ENCODE results near the gene CYP17A1. TPM values are rescaled to one million over a fixed set of nuclear protein-coding genes. Genes with fewer than 3 reads are reported as not detected.

Gene CYP17A1
- total and polyA plus RNA-seq, 2 donors (not counting 1 experiment from before 2014, with no cell fraction given): not detected

DNA sequence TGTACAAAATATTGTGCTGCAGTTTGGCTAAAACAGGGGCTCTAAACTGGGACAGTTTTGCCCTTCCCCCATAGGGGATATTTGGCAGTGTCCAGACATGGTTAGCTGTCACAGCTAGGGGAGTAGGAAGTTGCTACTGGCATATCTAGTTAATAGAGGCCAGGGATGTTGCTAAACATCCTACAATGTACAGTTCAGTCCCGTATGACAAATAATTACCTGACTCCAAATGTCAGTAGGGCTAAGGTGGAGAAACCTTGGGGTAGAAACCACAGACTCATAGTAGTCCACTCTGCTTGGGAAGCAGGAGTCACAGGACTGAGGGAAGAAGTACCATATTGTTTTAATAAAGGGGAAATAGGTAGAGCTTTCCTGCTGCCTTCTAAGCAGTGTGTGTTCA, 53.6 kb downstream of the CYP17A1 start:
- Histone ChIP-seq H3K36me3 (ENCODE audit: control insufficient read depth, insufficient read depth, low read length) (no peaks in the 10 kb centered on the region), H3K27me3 (ENCODE audit: control insufficient read depth, insufficient read depth, low read length) (no peaks in the 10 kb centered on the region), H3K4me1 (ENCODE audit: control insufficient read depth, extremely low read depth, insufficient read depth, low read length) (peaks cover 23% of the 10 kb centered on the region), H3K79me2 (ENCODE audit: control insufficient read depth, insufficient read depth, low read length) (peaks cover 4% of the 10 kb centered on the region), H3K4me3 (replicated peaks in 1 of 4; ENCODE audit: control extremely low read depth in 1 of 4, insufficient read depth in 1 of 4, low read depth in 3 of 4, low read length in 4 of 4) (no peak overlapping the region), H3K4me2 (ENCODE audit: extremely low read depth, insufficient read depth, low read length) (peak overlapping the region; percentile 73), H4K20me1 (ENCODE audit: control insufficient read depth, extremely low read depth, insufficient read depth, low read length) (peaks cover 3% of the 10 kb centered on the region), H3K9ac (ENCODE audit: insufficient read depth, low read length) (no peak overlapping the region), H2AFZ (ENCODE audit: low read length) (no peak overlapping the region), H3K9me3 (ENCODE audit: control insufficient read depth, insufficient read depth, low read depth, low read length) (no peaks in the 10 kb centered on the region), H3K27ac (ENCODE audit: insufficient read depth, low read length) (peak overlapping the region; percentile 70)
- DNase-seq (ENCODE audit: low read depth in 2 of 2): no peak
- TF ChIP-seq, protein P1, sequence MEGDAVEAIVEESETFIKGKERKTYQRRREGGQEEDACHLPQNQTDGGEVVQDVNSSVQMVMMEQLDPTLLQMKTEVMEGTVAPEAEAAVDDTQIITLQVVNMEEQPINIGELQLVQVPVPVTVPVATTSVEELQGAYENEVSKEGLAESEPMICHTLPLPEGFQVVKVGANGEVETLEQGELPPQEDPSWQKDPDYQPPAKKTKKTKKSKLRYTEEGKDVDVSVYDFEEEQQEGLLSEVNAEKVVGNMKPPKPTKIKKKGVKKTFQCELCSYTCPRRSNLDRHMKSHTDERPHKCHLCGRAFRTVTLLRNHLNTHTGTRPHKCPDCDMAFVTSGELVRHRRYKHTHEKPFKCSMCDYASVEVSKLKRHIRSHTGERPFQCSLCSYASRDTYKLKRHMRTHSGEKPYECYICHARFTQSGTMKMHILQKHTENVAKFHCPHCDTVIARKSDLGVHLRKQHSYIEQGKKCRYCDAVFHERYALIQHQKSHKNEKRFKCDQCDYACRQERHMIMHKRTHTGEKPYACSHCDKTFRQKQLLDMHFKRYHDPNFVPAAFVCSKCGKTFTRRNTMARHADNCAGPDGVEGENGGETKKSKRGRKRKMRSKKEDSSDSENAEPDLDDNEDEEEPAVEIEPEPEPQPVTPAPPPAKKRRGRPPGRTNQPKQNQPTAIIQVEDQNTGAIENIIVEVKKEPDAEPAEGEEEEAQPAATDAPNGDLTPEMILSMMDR (conservative IDR thresholded peaks at IDR 0.05 in 1 of 2, IDR thresholded peaks at IDR 0.05 in 1 of 2; ENCODE audit: low read depth in 1 of 2, low read length in 2 of 2): no peak
- no peak for TF ChIP-seq EZH2 (IDR thresholded peaks at IDR 0.05; ENCODE audit: low read length, missing control alignments)

DNA sequence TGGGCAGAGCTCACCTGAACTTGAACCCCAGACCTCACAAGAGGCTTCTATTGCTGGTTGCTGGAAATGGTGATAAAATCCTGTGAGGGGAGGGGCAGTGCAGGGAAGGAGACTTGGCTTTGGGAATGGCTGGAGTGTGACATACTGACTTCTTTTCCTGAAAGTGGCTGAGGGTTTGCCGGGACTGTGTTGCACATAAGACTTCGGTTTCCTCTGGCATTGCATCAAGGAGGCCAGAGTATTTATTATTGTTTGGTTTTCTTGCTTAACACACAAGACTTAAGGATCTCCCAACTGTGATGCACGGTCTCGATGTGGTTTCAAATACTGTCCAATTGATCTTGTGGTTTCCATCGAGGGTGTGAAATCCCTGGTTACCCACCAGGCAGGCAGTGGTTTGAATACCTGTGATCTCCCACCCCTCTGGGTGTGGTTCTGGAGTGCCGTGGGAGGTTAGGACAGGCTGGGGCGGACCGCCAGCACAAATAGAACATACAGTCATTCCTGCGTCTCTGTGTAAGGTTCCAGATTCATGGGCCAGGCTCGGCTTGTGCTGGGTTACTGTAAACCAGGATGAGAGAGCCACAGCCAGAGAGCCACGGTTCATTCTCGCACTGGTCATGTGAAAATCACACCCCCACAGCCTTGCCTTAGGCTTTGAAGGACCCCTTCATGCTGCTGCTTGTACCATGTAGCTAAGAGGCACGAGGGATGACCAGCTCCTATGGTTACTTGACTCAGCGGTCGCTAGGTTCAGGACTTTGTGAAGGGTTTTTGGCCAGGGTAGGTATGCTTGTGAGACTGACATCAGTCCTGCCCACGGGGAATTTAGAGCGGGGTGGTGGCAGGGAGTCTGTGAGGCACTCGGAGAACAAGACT, 54.3 kb downstream of the CYP17A1 start:
- peak overlapping the region; percentile 50 for H3K9ac ChIP-seq (ENCODE audit: insufficient read depth, low read length)
- peak overlapping the region in 1 of 4 experiments; percentile 34 for H3K4me3 ChIP-seq (replicated peaks in 1 of 4; ENCODE audit: control extremely low read depth in 1 of 4, insufficient read depth in 1 of 4, low read depth in 3 of 4, low read length in 4 of 4)
- no peaks in the 10 kb centered on the region for H3K36me3 ChIP-seq (ENCODE audit: control insufficient read depth, insufficient read depth, low read length)
- peaks cover 3% of the 10 kb centered on the region for H4K20me1 ChIP-seq (ENCODE audit: control insufficient read depth, extremely low read depth, insufficient read depth, low read length)
- H3K4me1 ChIP-seq (ENCODE audit: control insufficient read depth, extremely low read depth, insufficient read depth, low read length): peaks cover 23% of the 10 kb centered on the region
- H2AFZ ChIP-seq (ENCODE audit: low read length): no peak overlapping the region
- peak; percentile 96 to 99 for DNase-seq (ENCODE audit: low read depth in 2 of 2)
- H3K4me2 ChIP-seq (ENCODE audit: extremely low read depth, insufficient read depth, low read length): peak overlapping the region; percentile 73
- no peaks in the 10 kb centered on the region for H3K27me3 ChIP-seq (ENCODE audit: control insufficient read depth, insufficient read depth, low read length)
- H3K79me2 ChIP-seq (ENCODE audit: control insufficient read depth, insufficient read depth, low read length): peaks cover 6% of the 10 kb centered on the region
- H3K27ac ChIP-seq (ENCODE audit: insufficient read depth, low read length): peak overlapping the region; percentile 70
- H3K9me3 ChIP-seq (ENCODE audit: control insufficient read depth, insufficient read depth, low read depth, low read length): no peaks in the 10 kb centered on the region
- no peak for TF ChIP-seq EZH2 (IDR thresholded peaks at IDR 0.05; ENCODE audit: low read length, missing control alignments)
- TF ChIP-seq, protein P1 (conservative IDR thresholded peaks at IDR 0.05 in 1 of 2, IDR thresholded peaks at IDR 0.05 in 1 of 2; ENCODE audit: low read depth in 1 of 2, low read length in 2 of 2): no peak

DNA sequence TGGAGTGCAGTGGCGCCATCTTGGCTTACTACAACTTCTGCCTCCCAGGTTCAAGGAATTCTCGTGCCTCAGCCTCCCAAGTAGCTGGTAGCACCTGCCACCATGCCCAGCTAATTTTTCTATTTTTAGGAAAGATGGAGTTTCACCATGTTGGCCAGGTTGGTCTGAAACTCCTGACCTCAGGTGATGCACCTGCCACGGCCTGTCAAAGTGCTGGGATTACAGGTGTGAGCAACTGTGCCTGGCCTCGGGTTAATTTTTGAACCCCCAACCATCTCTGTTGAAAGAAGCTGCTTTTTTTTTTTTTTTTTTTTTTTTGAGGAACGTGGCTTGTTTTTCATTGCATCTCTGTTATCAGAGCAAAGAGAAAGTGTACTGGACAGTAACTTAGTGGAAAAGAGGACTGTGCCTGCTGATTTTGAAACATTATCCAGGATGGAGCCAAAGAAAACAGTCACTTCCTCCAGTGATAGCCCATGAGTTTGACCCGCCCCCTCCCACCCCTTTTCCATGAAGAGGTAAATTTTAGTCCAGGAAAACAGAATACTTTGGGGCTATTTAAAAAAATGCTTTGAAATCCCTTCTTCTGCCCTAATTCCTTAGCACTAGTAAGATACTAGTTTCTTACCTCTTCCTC, 55.2 kb downstream of the CYP17A1 start:
- H3K4me2 ChIP-seq (ENCODE audit: extremely low read depth, insufficient read depth, low read length): peak overlapping the region; percentile 37
- H3K4me3 ChIP-seq (replicated peaks in 1 of 4; ENCODE audit: control extremely low read depth in 1 of 4, insufficient read depth in 1 of 4, low read depth in 3 of 4, low read length in 4 of 4): no peak overlapping the region
- H3K9ac ChIP-seq (ENCODE audit: insufficient read depth, low read length): no peak overlapping the region
- H3K27me3 ChIP-seq (ENCODE audit: control insufficient read depth, insufficient read depth, low read length): no peaks in the 10 kb centered on the region
- no peak overlapping the region for H2AFZ ChIP-seq (ENCODE audit: low read length)
- H3K9me3 ChIP-seq (ENCODE audit: control insufficient read depth, insufficient read depth, low read depth, low read length): no peaks in the 10 kb centered on the region
- H3K79me2 ChIP-seq (ENCODE audit: control insufficient read depth, insufficient read depth, low read length): peaks cover 4% of the 10 kb centered on the region
- H3K27ac ChIP-seq (ENCODE audit: insufficient read depth, low read length): peak overlapping the region; percentile 70
- peaks cover 25% of the 10 kb centered on the region for H3K4me1 ChIP-seq (ENCODE audit: control insufficient read depth, extremely low read depth, insufficient read depth, low read length)
- H3K36me3 ChIP-seq (ENCODE audit: control insufficient read depth, insufficient read depth, low read length): no peaks in the 10 kb centered on the region
- no peak for TF ChIP-seq EZH2 (IDR thresholded peaks at IDR 0.05; ENCODE audit: low read length, missing control alignments)
- TF ChIP-seq, protein P1 (conservative IDR thresholded peaks at IDR 0.05 in 1 of 2, IDR thresholded peaks at IDR 0.05 in 1 of 2; ENCODE audit: low read depth in 1 of 2, low read length in 2 of 2): no peak
- H4K20me1 ChIP-seq (ENCODE audit: control insufficient read depth, extremely low read depth, insufficient read depth, low read length): peaks cover 3% of the 10 kb centered on the region
- peak; percentile 57 to 76 for DNase-seq (ENCODE audit: low read depth in 2 of 2)

Data from fibroblast of lung (primary cell).